GM12878 (cell line): ENCODE measurements around the gene UBTF. TPM values are rescaled to one million over a fixed set of nuclear protein-coding genes. Genes with fewer than 3 reads are reported as not detected.

Experiments
- ATAC-seq: fragments of 200-7000 bp; cut with Tn5 transposase; 3 replicates; pipeline ENCODE4 v1.9.1; 2020; ENCODE audit warnings: mild to moderate bottlenecking, moderate library complexity
- BruUV-seq: library from RNA; stranded (reverse); fragments of 400-500 nt; replicated peaks from 2 replicates; lab custom pipeline; 2021; lab: Mats Ljungman, UMichigan
- CTCF ChIA-PET: fragments of 300-600 bp; sonication (Branson Sonifier 250); formaldehyde crosslinking; extraction: SDS; loops from one replicate; lab custom pipeline; 2021; ENCODE audit warnings: inconsistent platforms; lab: Yijun Ruan, JAX
- POLR2A ChIA-PET: fragments of 350-600 bp; formaldehyde crosslinking; extraction: SDS; loops from one replicate; lab custom pipeline; 2021; ENCODE audit warnings: inconsistent platforms; lab: Charles Lee
- RAD21 ChIA-PET: fragments of 300-600 bp; sonication (Branson Sonifier 250); formaldehyde crosslinking; loops from one replicate; lab custom pipeline; 2023; ENCODE audit warnings: antibody characterized with exemption; ENCODE audit not compliant: unreplicated experiment; lab: Charles Lee
- SMC1A ChIA-PET: fragments of 300-600 bp; sonication (Branson Sonifier 250); formaldehyde crosslinking; loops from one replicate; lab custom pipeline; 2023; ENCODE audit not compliant: unreplicated experiment, uncharacterized antibody; lab: Charles Lee
- DNase-seq: peaks from one replicate; pipeline ENCODE4 v3.0.0-alpha.2; 2011; ENCODE audit warnings: low read depth, low spot score
- FAIRE-seq: peaks from 3 replicates; lab custom pipeline; 2011; peaks lifted over from hg19 to GRCh38; lab: Jason Lieb, UNC
- H2AFZ ChIP-seq: 2 replicates; pipeline ENCODE4 v1.6.0; 2011; ENCODE audit warnings: low read depth, low read length, control low read depth; ENCODE audit not compliant: control insufficient read depth
- H3K27ac ChIP-seq: 2 replicates; pipeline ENCODE4 v1.5.1; 2011; ENCODE audit warnings: control low read depth; ENCODE audit not compliant: control insufficient read depth, insufficient read depth
- H3K27me3 ChIP-seq, 2 experiments: replicated peaks in 1 of 2; 2 replicates each; pipeline versions ENCODE4 v1.6.0 to v1.6.1; 2011; ENCODE audit warnings: low read length in 1 of 2; ENCODE audit not compliant: control insufficient read depth in 2 of 2, insufficient read depth in 2 of 2
- H3K36me3 ChIP-seq, 2 experiments: 2 replicates each; pipeline ENCODE4 v1.5.1; 2011; ENCODE audit warnings: low read length in 1 of 2; ENCODE audit not compliant: control insufficient read depth in 2 of 2, insufficient read depth in 2 of 2
- H3K4me1 ChIP-seq: 2 replicates; pipeline ENCODE4 v1.6.1; 2011; ENCODE audit warnings: mild to moderate bottlenecking, low read length, moderate library complexity, mixed read lengths; ENCODE audit not compliant: control insufficient read depth, insufficient read depth
- H3K4me2 ChIP-seq: 2 replicates; pipeline ENCODE4 v1.6.0; 2011; ENCODE audit warnings: control low read depth; ENCODE audit not compliant: control insufficient read depth, insufficient read depth
- H3K4me3 ChIP-seq: fragments of 200-600 bp; sonication (generic); 2 replicates; pipeline ENCODE4 v1.5.1; 2016
- H3K79me2 ChIP-seq: 2 replicates; pipeline ENCODE4 v1.6.0; 2011; ENCODE audit warnings: low read length; ENCODE audit not compliant: control insufficient read depth, insufficient read depth
- H3K9ac ChIP-seq: 2 replicates; pipeline ENCODE4 v1.8.0; 2011; ENCODE audit warnings: low read length, control low read depth, mixed read lengths; ENCODE audit not compliant: control insufficient read depth, insufficient read depth
- H3K9me3 ChIP-seq: replicated peaks from 3 replicates; pipeline ENCODE4 v1.5.1; 2011; ENCODE audit warnings: mild to moderate bottlenecking, low read length; ENCODE audit not compliant: control insufficient read depth, insufficient read depth
- H4K20me1 ChIP-seq: 2 replicates; pipeline ENCODE4 v1.6.0; 2011; ENCODE audit not compliant: control insufficient read depth, insufficient read depth
- BACH1 ChIP-seq: fragments of 450-650 bp; IDR thresholded peaks from 2 replicates; pipeline ENCODE4 v1.6.1; 2017; ENCODE audit warnings: mild to moderate bottlenecking, borderline replicate concordance
- CBX5 ChIP-seq: sonication (generic); IDR thresholded peaks from 2 replicates; pipeline ENCODE4 v1.6.1; 2016; ENCODE audit warnings: low read depth, moderate library complexity, mild to moderate bottlenecking, inconsistent platforms
- CREB1 ChIP-seq: IDR thresholded peaks from 2 replicates; pipeline ENCODE4 v1.6.1; 2012; ENCODE audit warnings: low read depth, mild to moderate bottlenecking, inconsistent platforms
- E4F1 ChIP-seq: fragments of 450-650 bp; IDR thresholded peaks from 2 replicates; pipeline ENCODE4 v1.6.1; 2018; ENCODE audit warnings: borderline replicate concordance, mild to moderate bottlenecking; ENCODE audit not compliant: partially characterized antibody
- GATAD2B ChIP-seq: fragments of 450-650 bp; conservative IDR thresholded peaks from 2 replicates; pipeline ENCODE4 v1.6.1; 2017; ENCODE audit warnings: low read depth, mild to moderate bottlenecking, moderate library complexity
- LARP7 ChIP-seq: fragments of 450-650 bp; IDR thresholded peaks from 2 replicates; pipeline ENCODE4 v1.6.1; 2017; ENCODE audit warnings: mild to moderate bottlenecking
- MLLT1 ChIP-seq: fragments of 450-650 bp; IDR thresholded peaks from 2 replicates; pipeline ENCODE4 v1.6.1; 2016; ENCODE audit warnings: mild to moderate bottlenecking
- MXI1 ChIP-seq: fragments of 150-350 bp; IDR thresholded peaks from 2 replicates; pipeline ENCODE4 v1.6.1; 2011; ENCODE audit warnings: low read depth, mild to moderate bottlenecking, inconsistent platforms, low read length, improper control_type of control experiment
- NBN ChIP-seq: fragments of 450-650 bp; IDR thresholded peaks from 2 replicates; pipeline ENCODE4 v1.6.1; 2016
- NR2F1 ChIP-seq: fragments of 450-650 bp; conservative IDR thresholded peaks from 2 replicates; pipeline ENCODE4 v1.6.1; 2017; ENCODE audit warnings: mild to moderate bottlenecking
- PKNOX1 ChIP-seq: fragments of 450-650 bp; IDR thresholded peaks from 2 replicates; pipeline ENCODE4 v1.6.1; 2016; ENCODE audit warnings: mild to moderate bottlenecking
- PML ChIP-seq: IDR thresholded peaks from 2 replicates; pipeline ENCODE4 v1.6.1; 2012; ENCODE audit warnings: low read length, inconsistent platforms
- POLR2A ChIP-seq: IDR thresholded peaks from 2 replicates; pipeline ENCODE4 v1.6.1; 2011; ENCODE audit warnings: low read depth, mild to moderate bottlenecking, low read length
- SMAD5 ChIP-seq: IDR thresholded peaks from 2 replicates; pipeline ENCODE4 v1.6.1; 2016; ENCODE audit warnings: antibody characterized with exemption, low read depth
- SMARCA5 ChIP-seq: fragments of 450-650 bp; IDR thresholded peaks from 2 replicates; pipeline ENCODE4 v1.6.1; 2017; ENCODE audit warnings: mild to moderate bottlenecking
- SP1 ChIP-seq: IDR thresholded peaks from one replicate; pipeline ENCODE4 v1.6.1; 2011; ENCODE audit warnings: low read depth, low read length
- SUZ12 ChIP-seq: fragments of 200-600 bp; sonication (generic); IDR thresholded peaks from one replicate; pipeline ENCODE4 v1.6.1; 2018; ENCODE audit warnings: antibody characterized with exemption, mild to moderate bottlenecking; ENCODE audit not compliant: unreplicated experiment
- TAF1 ChIP-seq: IDR thresholded peaks from 2 replicates; pipeline ENCODE4 v1.6.1; 2011; ENCODE audit warnings: mild to moderate bottlenecking, low read depth, low read length, borderline replicate concordance
- ZZZ3 ChIP-seq: IDR thresholded peaks from 2 replicates; pipeline ENCODE4 v1.6.1; 2011; ENCODE audit warnings: low read depth; ENCODE audit not compliant: control insufficient read depth, insufficient read length
- WGBS: methylation state at CpG from one replicate; pipeline ENCODE4 v1.1.6; 2016; ENCODE audit warnings: low lambda C conversion rate; ENCODE audit not compliant: insufficient replicate concordance, insufficient coverage; ENCODE audit errors: missing lambda C conversion rate; 5-methylcytosine and 5-hydroxymethylcytosine counted together
- in situ Hi-C: fragments of 300-500 bp; cut with MboI; formaldehyde crosslinking; loops from 9 replicates; pipeline ENCODE4 v1.14.3; 2018; ENCODE audit warnings: mixed read lengths
- intact Hi-C: fragments of 100-400 bp; cut with micrococcal nuclease; formaldehyde crosslinking; loops from one replicate; pipeline ENCODE4 v1.14.2; 2022; ENCODE audit not compliant: unreplicated experiment
- polyA plus RNA-seq, 11 experiments: library from polyadenylated mRNA; depleted of rRNA in 4 of 11; unstranded in 6 of 11; stranded (reverse) in 5 of 11; fragments of >200 nt; fragmentation: Nextera tagmentation in 4 of 11; fragmentation: Illumina TruSeq in 1 of 11; extraction: Ambion mirVana in 4 of 11; extraction: Trizol in 1 of 11; gene quantifications; 1 replicate in 1 of 11; 2 replicates in 10 of 11; pipeline versions ENCODE4 v1.2.1 to v1.2.3, GENCODE V29; 2011 to 2016; ENCODE audit warnings: inconsistent platforms in 2 of 11, missing spikeins in 2 of 11, low read depth in 1 of 11
- total RNA-seq, 4 experiments: library from RNA; depleted of rRNA in 3 of 4; stranded (reverse); fragments of >200 nt in 3 of 4; fragmentation: Illumina TruSeq in 1 of 4; extraction: Trizol in 1 of 4; gene quantifications; 2 replicates each; pipeline versions ENCODE4 v1.2.1 to v1.2.3, GENCODE V29; 2013 to 2021

Gene UBTF
- total and polyA plus RNA-seq, 10 of the 15 experiments (the other 5 are each of a cell fraction or from before 2014, with no cell fraction given), result 2.2 to 124 (median 79.6) TPM

- peak overlapping the region; percentile 98 for H3K4me3 ChIP-seq
- RAD21 ChIA-PET, result interaction anchor here (0.6 to 2.8 kb wide), 14 partner anchors 10 to 488 kb away, joined by 3 to 16 read pairs (median 6); partner anchors contain the start of genes DBF4B, SLC25A39 and TMUB2
- SMC1A ChIA-PET, result interaction anchor here (1.1 to 1.9 kb wide), 4 partner anchors 26 to 125 kb away, joined by 3 to 8 read pairs (median 4); partner anchors contain the start of gene GRN
- TF ChIP-seq PML (peak; percentile 9; the same call in 1 of the 2 replicates), ZZZ3 (no peak), PKNOX1 (0 out of 2 replicates have a peak, but pooled peaks have one; percentile 8), MXI1 (no peak), LARP7 (peak; percentile 13; the same call in 1 of the 2 replicates), E4F1 (peak; percentile 19), BACH1 (peak; percentile 71), CBX5 (no peak), MLLT1 (peak; percentile 79), NBN (peak; percentile 39; the same call in 1 of the 2 replicates), POLR2A (peak; percentile 76), SUZ12 (no peak), SMARCA5 (peak; percentile 7; the same call in 1 of the 2 replicates), SP1 (no peak), TAF1 (0 out of 2 replicates have a peak, but pooled peaks have one; percentile 16), CREB1 (0 out of 2 replicates have a peak, but pooled peaks have one; percentile 8), NR2F1 (no peak), GATAD2B (no peak), SMAD5 (0 out of 2 replicates have a peak, but pooled peaks have one; percentile 26)
Observed at GRCh38 chr17:44220213-44221083, 973 bp upstream of the UBTF start.

More at GRCh38 chr17:44220213-44221083, 973 bp upstream of the UBTF start:
- DNase-seq (no peak), ATAC-seq (peak; percentile 17), FAIRE-seq (no peak)
- no peaks in the 10 kb centered on the region for H3K9me3 ChIP-seq
- H2AFZ ChIP-seq, result peak overlapping the region; percentile 17; the same call in 1 of the 2 replicates
- no peaks in the 10 kb centered on the region for H4K20me1 ChIP-seq
- BruUV-seq, result no TSS peak
- no peaks in the 10 kb centered on the region for H3K27me3 ChIP-seq
- POLR2A ChIA-PET, result interaction anchor here (0.7 to 2.1 kb wide), 14 partner anchors 10 to 149 kb away, joined by 3 to 26 read pairs (median 4); partner anchors contain the start of genes ATXN7L3, GRN, SLC25A39 and TMUB2
- H3K36me3 ChIP-seq, result peaks cover 8 to 10% of the 10 kb centered on the region in 2 experiments
- WGBS, result under 1% methylated on average over 67 of the region's 108 CpGs
- H3K4me2 ChIP-seq, result peak overlapping the region; percentile 36; the same call in 1 of the 2 replicates
- in situ Hi-C loops (loop anchor here (25.0 kb wide), 1 partner anchor 292 kb away; the partner anchor contains the start of gene GPATCH8), intact Hi-C loops (loop anchor here (2.0 kb wide), 1 partner anchor 24 kb away; no protein-coding TSS in a partner anchor)
- CTCF ChIA-PET, result interaction anchor here (1.2 to 2.9 kb wide), 7 partner anchors 11 to 179 kb away, joined by 3 to 19 read pairs (median 7); partner anchors contain the start of gene GRN
- H3K9ac ChIP-seq, result peak overlapping the region; percentile 88
- peaks cover 17% of the 10 kb centered on the region for H3K4me1 ChIP-seq
- H3K27ac ChIP-seq, result peak overlapping the region; percentile 89
- H3K79me2 ChIP-seq, result peaks cover 64% of the 10 kb centered on the region
